Caco-2 (cell line): ENCODE data around the gene SOX21. TPM values are rescaled to one million over a fixed set of nuclear protein-coding genes. Genes with fewer than 3 reads are reported as not detected.
A peak's percentile ranks its signal among the peaks of the same experiment; 100 is the strongest.

Experiments used
- BruUV-seq: library from RNA; stranded (reverse); fragments of 400-500 nt; replicated peaks from 2 replicates; lab custom pipeline; 2021; lab: Mats Ljungman, UMichigan
- CTCF ChIA-PET: fragments of 300-600 bp; sonication (Branson Sonifier 250); formaldehyde crosslinking; loops from one replicate; lab custom pipeline; 2022; ENCODE audit warnings: antibody characterized with exemption; lab: Charles Lee
- POLR2A ChIA-PET: fragments of 300-600 bp; sonication (Branson Sonifier 250); formaldehyde crosslinking; loops from one replicate; lab custom pipeline; 2022; ENCODE audit warnings: antibody characterized with exemption; lab: Charles Lee
- DNase-seq, 2 experiments: peaks; one replicate each; pipeline versions ENCODE4 v3.0.0 to v3.0.0-alpha.2; 2020 to 2022
- H3K27me3 ChIP-seq: replicated peaks from 2 replicates; pipeline ENCODE4 v1.6.0; 2011; ENCODE audit warnings: low read length; ENCODE audit not compliant: control insufficient read depth, insufficient read depth
- H3K36me3 ChIP-seq: 2 replicates; pipeline ENCODE4 v1.5.1; 2011; ENCODE audit warnings: low read length; ENCODE audit not compliant: control insufficient read depth, insufficient read depth
- H3K4me1 ChIP-seq: fragments of 250-450 bp; sonication (Bioruptor Pico); 2 replicates; pipeline ENCODE4 v1.5.1; 2020; ENCODE audit warnings: mild to moderate bottlenecking
- H3K4me3 ChIP-seq: 2 replicates; pipeline ENCODE4 v1.5.1; 2011; ENCODE audit warnings: low read depth, mild to moderate bottlenecking, control low read depth, low read length
- H3K9me3 ChIP-seq: fragments of 250-450 bp; sonication (Bioruptor Pico); 2 replicates; pipeline ENCODE4 v1.5.1; 2020; ENCODE audit warnings: mild to moderate bottlenecking, moderate library complexity
- H3K27ac Mint-ChIP-seq: one replicate; pipeline ENCODE4 v1.8.0; 2022; ENCODE audit warnings: mixed read lengths; ENCODE audit not compliant: unreplicated experiment
- H3K27me3 Mint-ChIP-seq: one replicate; pipeline ENCODE4 v1.8.0; 2022; ENCODE audit warnings: mixed read lengths; ENCODE audit not compliant: insufficient read depth, unreplicated experiment
- H3K36me3 Mint-ChIP-seq: one replicate; pipeline ENCODE4 v1.8.0; 2022; ENCODE audit warnings: mild to moderate bottlenecking, mixed read lengths; ENCODE audit not compliant: insufficient read depth, unreplicated experiment
- H3K4me1 Mint-ChIP-seq: one replicate; pipeline ENCODE4 v1.8.0; 2022; ENCODE audit warnings: low read depth, mixed read lengths; ENCODE audit not compliant: unreplicated experiment
- H3K4me3 Mint-ChIP-seq: one replicate; pipeline ENCODE4 v1.8.0; 2022; ENCODE audit warnings: mild to moderate bottlenecking, moderate library complexity, mixed read lengths; ENCODE audit not compliant: unreplicated experiment
- H3K9me3 Mint-ChIP-seq: one replicate; pipeline ENCODE4 v1.8.0; 2022; ENCODE audit warnings: mixed read lengths; ENCODE audit not compliant: unreplicated experiment
- CTCF ChIP-seq, 2 experiments: fragments of 200-600 bp in 1 of 2; IDR thresholded peaks; 1 replicate in 1 of 2; 2 replicates in 1 of 2; pipeline versions ENCODE4 v1.5.1 to v1.8.0; 2011 to 2022; ENCODE audit warnings: antibody characterized with exemption in 1 of 2, control low read depth in 1 of 2, inconsistent platforms in 1 of 2, low read depth in 1 of 2, low read length in 1 of 2, mild to moderate bottlenecking in 1 of 2, moderate library complexity in 1 of 2; ENCODE audit not compliant: insufficient read depth in 1 of 2, severe bottlenecking in 1 of 2, unreplicated experiment in 1 of 2
- intact Hi-C: fragments of 100-400 bp; cut with micrococcal nuclease; formaldehyde crosslinking; loops from one replicate; pipeline ENCODE4 v1.10.0; 2022; ENCODE audit not compliant: unreplicated experiment
- total RNA-seq: library from RNA; stranded (reverse); gene quantifications from 2 replicates; pipeline ENCODE4 v1.2.3, GENCODE V29; 2022

SOX21 gene
- total RNA-seq, 1 experiment from 2014 or later: 0.14 TPM

GRCh38 chr13:94661406-94661805, 50.9 kb downstream of the SOX21 start:
- DNase-seq: no peak
- peaks cover 21% of the 10 kb centered on the region for H3K27me3 Mint-ChIP-seq
- no peak overlapping the region for H3K27ac Mint-ChIP-seq
- ChIA-PET CTCF (interaction anchor here (0.7 to 1.0 kb wide), 4 partner anchors 11 to 743 kb away, joined by 3 to 4 read pairs (median 3); no protein-coding TSS in a partner anchor), POLR2A (no interaction called here)
- H3K9me3 Mint-ChIP-seq: no peaks in the 10 kb centered on the region
- no peaks in the 10 kb centered on the region for H3K36me3 Mint-ChIP-seq
- peak overlapping the region; percentile 0 for H3K4me3 Mint-ChIP-seq
- Histone ChIP-seq H3K27me3 (no peaks in the 10 kb centered on the region; the same call in 1 of the 2 replicates), H3K36me3 (no peaks in the 10 kb centered on the region), H3K4me3 (no peak overlapping the region), H3K9me3 (no peaks in the 10 kb centered on the region), H3K4me1 (no peaks in the 10 kb centered on the region)
- intact Hi-C loops: loop anchor here (1.0 to 2.0 kb wide), 3 partner anchors 41 to 495 kb away; no protein-coding TSS in a partner anchor
- no peak for TF ChIP-seq CTCF (IDR thresholded peaks at IDR 0.05; ENCODE audit: insufficient read depth in 1 of 2, low read depth in 1 of 2, low read length in 1 of 2, severe bottlenecking in 1 of 2, unreplicated experiment in 1 of 2)
- H3K4me1 Mint-ChIP-seq: peaks cover 12% of the 10 kb centered on the region
- BruUV-seq: no TSS peak

DNA sequence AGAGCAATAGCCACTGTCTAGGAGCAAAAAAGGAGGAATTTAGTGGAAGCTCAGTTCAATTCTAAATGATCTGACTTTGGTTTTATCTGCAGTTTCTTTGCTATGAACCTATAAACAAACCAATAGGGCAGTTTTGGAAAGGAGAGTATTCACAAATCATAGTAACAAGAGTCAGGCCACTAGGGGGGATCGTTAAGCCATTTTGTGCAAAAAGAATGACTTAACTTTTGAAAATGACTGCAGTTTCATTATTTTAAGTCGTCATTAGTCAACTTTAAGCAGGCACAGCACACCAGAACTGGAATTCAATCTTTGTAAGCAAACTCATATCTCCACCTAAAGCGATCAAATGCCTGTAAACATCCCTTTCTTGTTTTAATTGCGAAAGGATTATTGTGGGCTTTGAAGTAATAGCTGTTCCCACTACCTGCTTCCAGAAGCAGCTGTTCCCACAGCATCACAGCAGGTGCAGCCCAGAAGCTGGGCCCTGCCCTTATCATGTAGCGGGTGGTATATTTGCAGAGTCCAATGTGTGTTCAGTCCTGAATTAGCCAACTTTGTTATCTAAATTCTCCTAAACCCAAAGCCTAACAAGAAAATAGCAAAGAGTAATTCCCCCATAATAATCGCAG, 51.5 kb downstream of the SOX21 start:
- H3K4me3 ChIP-seq: no peak overlapping the region
- Mint-ChIP-seq H3K9me3 (no peaks in the 10 kb centered on the region), H3K4me1 (peaks cover 12% of the 10 kb centered on the region), H3K27me3 (peaks cover 20% of the 10 kb centered on the region), H3K4me3 (peak overlapping the region; percentile 0), H3K36me3 (no peaks in the 10 kb centered on the region), H3K27ac (no peak overlapping the region)
- H3K36me3 ChIP-seq: no peaks in the 10 kb centered on the region
- no peaks in the 10 kb centered on the region for H3K9me3 ChIP-seq
- BruUV-seq: no TSS peak
- ChIA-PET CTCF (interaction anchor here (0.7 to 1.0 kb wide), 4 partner anchors 11 to 744 kb away, joined by 3 to 4 read pairs (median 3); no protein-coding TSS in a partner anchor), POLR2A (no interaction called here)
- H3K27me3 ChIP-seq: no peaks in the 10 kb centered on the region; the same call in 1 of the 2 replicates
- peak in 1 of 2 experiments; percentile 51 for TF ChIP-seq CTCF (IDR thresholded peaks at IDR 0.05; ENCODE audit: insufficient read depth in 1 of 2, low read depth in 1 of 2, low read length in 1 of 2, severe bottlenecking in 1 of 2, unreplicated experiment in 1 of 2)
- DNase-seq: peak; percentile 60 to 72
- intact Hi-C loops: loop anchor here (1.0 to 2.0 kb wide), 4 partner anchors 41 to 496 kb away; no protein-coding TSS in a partner anchor
- no peaks in the 10 kb centered on the region for H3K4me1 ChIP-seq

Other genes with a start within 250 kb of the SOX21 start
- not detected in 2 replicates for gene DCT, start 232.9 kb downstream of the SOX21 start, total RNA-seq
- gene TGDS, start 116.4 kb downstream of the SOX21 start, total RNA-seq: 22.0 and 22.8 TPM in 2 replicates
- 6.4 and 7.1 TPM in 2 replicates for gene GPR180, start 110.7 kb downstream of the SOX21 start, total RNA-seq